HG03095 (cell line): ENCODE data around the gene CTNNA2.
"Not testable (repeated sequence)": the region's sequence is repeated elsewhere in the genome, so short reads cannot be mapped to it uniquely, and the experiment has no call there.

ENCODE experiments used
- ATAC-seq: cut with Tn5 transposase; IDR thresholded peaks from one replicate; pipeline ENCODE4 v1.9.1; 2021; ENCODE audit warnings: moderate library complexity; ENCODE audit not compliant: unreplicated experiment

The CTNNA2 gene

GRCh38 chr2:80126596-80127189 lies 613.8 kb downstream of the CTNNA2 start:
- no peak for ATAC-seq

- ATAC-seq, result no peak
These were observed 615.2 kb downstream of the CTNNA2 start for GRCh38 chr2:80128080-80128479.

GRCh38 chr2:80132281-80132680 lies 619.4 kb downstream of the CTNNA2 start:
- no peak for ATAC-seq

GRCh38 chr2:80135001-80135400 lies 622.1 kb downstream of the CTNNA2 start:
- ATAC-seq, result no peak

GRCh38 chr2:80136338-80136737 lies 623.5 kb downstream of the CTNNA2 start:
- ATAC-seq, result no peak

GRCh38 chr2:80139001-80139400 lies 626.1 kb downstream of the CTNNA2 start:
- no peak for ATAC-seq

GRCh38 chr2:80141007-80141726 lies 628.3 kb downstream of the CTNNA2 start:
- ATAC-seq, result no peak

- ATAC-seq, result no peak
These were observed 632.6 kb downstream of the CTNNA2 start for GRCh38 chr2:80145499-80145898.

GRCh38 chr2:80146757-80147156 lies 633.9 kb downstream of the CTNNA2 start:
- ATAC-seq, result not testable (repeated sequence)

GRCh38 chr2:80147690-80148089 lies 634.8 kb downstream of the CTNNA2 start:
- no peak for ATAC-seq

- no peak for ATAC-seq
These were observed 636.1 kb downstream of the CTNNA2 start for GRCh38 chr2:80148906-80149305.

- ATAC-seq, result no peak
These were observed 637.1 kb downstream of the CTNNA2 start for GRCh38 chr2:80149991-80150390.

- ATAC-seq, result no peak
These were observed 638.4 kb downstream of the CTNNA2 start for GRCh38 chr2:80151248-80151647.

- no peak for ATAC-seq
These were observed 638.8 kb downstream of the CTNNA2 start for GRCh38 chr2:80151651-80152050.

GRCh38 chr2:80153151-80153550 lies 640.3 kb downstream of the CTNNA2 start:
- no peak for ATAC-seq

- no peak for ATAC-seq
These were observed 640.9 kb downstream of the CTNNA2 start for GRCh38 chr2:80153768-80154167.

GRCh38 chr2:80154231-80154915 lies 641.5 kb downstream of the CTNNA2 start:
- no peak for ATAC-seq

- ATAC-seq, result no peak
These were observed 651.5 kb downstream of the CTNNA2 start for GRCh38 chr2:80164375-80164774.

- no peak for ATAC-seq
These were observed 653.8 kb downstream of the CTNNA2 start for GRCh38 chr2:80166483-80167171.

GRCh38 chr2:80167284-80167808 lies 654.5 kb downstream of the CTNNA2 start:
- no peak for ATAC-seq

- no peak for ATAC-seq
These were observed 655.2 kb downstream of the CTNNA2 start for GRCh38 chr2:80168037-80168436.
